H1 (cell line): ENCODE measurements around the gene NHERF2. TPM values are rescaled to one million over a fixed set of nuclear protein-coding genes. Genes with fewer than 3 reads are reported as not detected.

Experiments
- CTCF ChIA-PET: fragments of 300-600 bp; sonication (Branson Sonifier 250); formaldehyde crosslinking; loops from one replicate; lab custom pipeline; 2021; ENCODE audit not compliant: partially characterized antibody; lab: Charles Lee
- POLR2A ChIA-PET: fragments of 300-600 bp; sonication (Branson Sonifier 250); formaldehyde crosslinking; loops from one replicate; lab custom pipeline; 2021; ENCODE audit warnings: inconsistent platforms; ENCODE audit not compliant: partially characterized antibody; lab: Charles Lee
- DNase-seq, 2 experiments: peaks; one replicate each; pipeline versions ENCODE4 v3.0.0 to v3.0.0-alpha.2; 2010 to 2022; ENCODE audit warnings: low spot score in 2 of 2, low read depth in 1 of 2, mixed read lengths in 1 of 2
- FAIRE-seq: peaks from 2 replicates; lab custom pipeline; 2011; peaks lifted over from hg19 to GRCh38; lab: Jason Lieb, UNC
- H2AFZ ChIP-seq: 2 replicates; pipeline ENCODE4 v1.8.1; 2012; ENCODE audit warnings: low read length, inconsistent platforms
- H2AK5ac ChIP-seq: 2 replicates; pipeline ENCODE4 v1.6.1; 2013; ENCODE audit warnings: low read depth, low read length
- H2BK120ac ChIP-seq: replicated peaks from 2 replicates; pipeline ENCODE3; 2013; ENCODE audit warnings: low read depth, low read length, inconsistent platforms
- H2BK12ac ChIP-seq: 2 replicates; pipeline ENCODE4 v1.6.1; 2013; ENCODE audit warnings: low read depth, low read length
- H2BK15ac ChIP-seq: 2 replicates; pipeline ENCODE4 v1.6.1; 2013; ENCODE audit warnings: low read length
- H2BK20ac ChIP-seq: 2 replicates; pipeline ENCODE4 v1.6.1; 2013; ENCODE audit warnings: low read length
- H2BK5ac ChIP-seq: 2 replicates; pipeline ENCODE4 v1.6.1; 2013; ENCODE audit warnings: low read depth, low read length
- H3K14ac ChIP-seq: 2 replicates; pipeline ENCODE4 v1.6.1; 2013; ENCODE audit warnings: inconsistent platforms; ENCODE audit not compliant: insufficient read length
- H3K18ac ChIP-seq: 2 replicates; pipeline ENCODE4 v1.6.1; 2013; ENCODE audit warnings: low read length; ENCODE audit errors: extremely low read depth
- H3K23ac ChIP-seq: 2 replicates; pipeline ENCODE4 v1.6.1; 2013; ENCODE audit warnings: inconsistent platforms; ENCODE audit not compliant: insufficient read length
- H3K23me2 ChIP-seq: 2 replicates; pipeline ENCODE4 v1.6.1; 2013; ENCODE audit warnings: low read depth, low read length
- H3K27ac ChIP-seq: 2 replicates; pipeline ENCODE4 v1.6.1; 2011; ENCODE audit warnings: low read depth, low read length, inconsistent platforms
- H3K27me3 ChIP-seq, 4 experiments: replicated peaks in 1 of 4; 1 replicate in 1 of 4; 2 replicates in 3 of 4; pipeline versions ENCODE4 v1.6.1 to v1.8.1; 2011 to 2013; ENCODE audit warnings: low read length in 3 of 4, mild to moderate bottlenecking in 3 of 4, inconsistent platforms in 2 of 4, mixed read lengths in 2 of 4, moderate library complexity in 1 of 4; ENCODE audit not compliant: control insufficient read depth in 3 of 4, insufficient read depth in 3 of 4; ENCODE audit errors: extremely low read depth in 1 of 4
- H3K36me3 ChIP-seq, 4 experiments: 2 replicates each; pipeline versions ENCODE4 v1.6.1 to v1.8.1; 2011 to 2013; ENCODE audit warnings: mild to moderate bottlenecking in 4 of 4, low read length in 3 of 4, moderate library complexity in 2 of 4, control low read depth in 1 of 4, inconsistent platforms in 1 of 4; ENCODE audit not compliant: insufficient read depth in 4 of 4, control insufficient read depth in 2 of 4
- H3K4ac ChIP-seq: replicated peaks from 2 replicates; pipeline ENCODE3; 2013; ENCODE audit warnings: low read length, low read depth, mixed read lengths, inconsistent platforms; ENCODE audit not compliant: insufficient read length
- H3K4me1 ChIP-seq, 4 experiments: replicated peaks in 1 of 4; 1 replicate in 1 of 4; 2 replicates in 3 of 4; pipeline versions ENCODE4 v1.6.1 to v1.8.1; 2011 to 2013; ENCODE audit warnings: low read length in 3 of 4, inconsistent platforms in 2 of 4, mixed read lengths in 1 of 4; ENCODE audit not compliant: insufficient read depth in 4 of 4, control insufficient read depth in 3 of 4
- H3K4me2 ChIP-seq, 2 experiments: 2 replicates each; pipeline versions ENCODE4 v1.6.1 to v1.8.1; 2011 to 2013; ENCODE audit warnings: low read depth in 2 of 2, low read length in 2 of 2, control low read depth in 1 of 2, inconsistent platforms in 1 of 2, mild to moderate bottlenecking in 1 of 2; ENCODE audit not compliant: insufficient read depth in 1 of 2
- H3K4me3 ChIP-seq, 4 experiments: fragments of 200-600, 300-600 bp in 1 of 4; sonication (generic), shearing (Covaris generic), sonication (Bioruptor Twin) in 1 of 4; 2 replicates each; pipeline versions ENCODE4 v1.5.1 to v1.8.1; 2011 to 2016; ENCODE audit warnings: low read length in 4 of 4, low read depth in 3 of 4, control low read depth in 2 of 4, inconsistent platforms in 2 of 4, mild to moderate bottlenecking in 2 of 4, mixed read lengths in 1 of 4, moderate library complexity in 1 of 4; ENCODE audit not compliant: insufficient read depth in 2 of 4; ENCODE audit errors: extremely low read depth in 1 of 4
- H3K56ac ChIP-seq: replicated peaks from 2 replicates; pipeline ENCODE3; 2013; ENCODE audit warnings: low read depth, mild to moderate bottlenecking, mixed read lengths, low read length, inconsistent platforms; ENCODE audit not compliant: insufficient read length
- H3K79me1 ChIP-seq: 2 replicates; pipeline ENCODE4 v1.6.1; 2013; ENCODE audit warnings: low read depth, low read length, control low read depth
- H3K79me2 ChIP-seq, 2 experiments: 2 replicates each; pipeline versions ENCODE4 v1.6.1 to v1.8.1; 2012 to 2013; ENCODE audit warnings: low read length in 2 of 2, mild to moderate bottlenecking in 2 of 2, inconsistent platforms in 1 of 2; ENCODE audit not compliant: insufficient read depth in 2 of 2, control insufficient read depth in 1 of 2
- H3K9ac ChIP-seq, 4 experiments: replicated peaks in 1 of 4; 1 replicate in 1 of 4; 2 replicates in 3 of 4; pipeline versions ENCODE4 v1.6.1 to v1.8.1; 2011 to 2013; ENCODE audit warnings: low read depth in 3 of 4, low read length in 3 of 4, control low read depth in 2 of 4, mild to moderate bottlenecking in 2 of 4, moderate library complexity in 2 of 4, inconsistent platforms in 1 of 4; ENCODE audit errors: extremely low read depth in 1 of 4
- H3K9me3 ChIP-seq, 2 experiments: 2 replicates each; pipeline versions ENCODE4 v1.6.1 to v1.8.1; 2012 to 2013; ENCODE audit warnings: mild to moderate bottlenecking in 2 of 2, moderate library complexity in 2 of 2, control low read depth in 1 of 2, inconsistent platforms in 1 of 2, low read depth in 1 of 2, low read length in 1 of 2, mixed read lengths in 1 of 2; ENCODE audit not compliant: insufficient read depth in 2 of 2
- H4K20me1 ChIP-seq, 2 experiments: replicated peaks in 1 of 2; 2 replicates each; pipeline versions ENCODE3 to v1.8.1; 2011 to 2013; ENCODE audit warnings: inconsistent platforms in 2 of 2, low read length in 2 of 2, mild to moderate bottlenecking in 1 of 2; ENCODE audit not compliant: insufficient read depth in 2 of 2, control insufficient read depth in 1 of 2
- H4K5ac ChIP-seq: 2 replicates; pipeline ENCODE4 v1.6.1; 2013; ENCODE audit warnings: low read length, low read depth, mixed read lengths, inconsistent platforms; ENCODE audit not compliant: insufficient read length
- H4K8ac ChIP-seq: 2 replicates; pipeline ENCODE4 v1.8.0; 2013; ENCODE audit warnings: mild to moderate bottlenecking, moderate library complexity, low read length, inconsistent platforms; ENCODE audit not compliant: insufficient read depth; ENCODE audit errors: extremely low read depth
- H4K91ac ChIP-seq: replicated peaks from 2 replicates; pipeline ENCODE3; 2013; ENCODE audit warnings: low read length, mixed read lengths, inconsistent platforms; ENCODE audit not compliant: insufficient read length
- CBX5 ChIP-seq: fragments of 300-800, 300-1000 bp; sonication (generic); IDR thresholded peaks from 2 replicates; pipeline ENCODE4 v1.7.1; 2016; ENCODE audit warnings: antibody characterized with exemption, low read length, low read depth
- CTBP2 ChIP-seq: IDR thresholded peaks from 2 replicates; pipeline ENCODE4 v1.7.0; 2011; ENCODE audit warnings: borderline replicate concordance, mild to moderate bottlenecking, moderate library complexity, mixed read lengths, low read length; ENCODE audit not compliant: insufficient read depth, insufficient read length
- EZH2 ChIP-seq: fragments of 200-600 bp; sonication (generic); IDR thresholded peaks from 2 replicates; pipeline ENCODE4 v1.7.1; 2012; ENCODE audit warnings: low read depth, mild to moderate bottlenecking, moderate library complexity, low read length, inconsistent platforms; ENCODE audit not compliant: severe bottlenecking
- RAD21 ChIP-seq, 2 experiments: IDR thresholded peaks in 1 of 2; conservative IDR thresholded peaks in 1 of 2; 2 replicates each; pipeline ENCODE4 v1.6.1; 2011; ENCODE audit warnings: low read depth in 2 of 2, low read length in 2 of 2, improper control_type of control experiment in 1 of 2, inconsistent platforms in 1 of 2, mild to moderate bottlenecking in 1 of 2, moderate library complexity in 1 of 2
- WGBS, 2 experiments: shearing (Covaris generic) in 1 of 2; methylation state at CpG; one replicate each; pipeline versions ENCODE4 v1.1.6 to v1.1.7; 2013 to 2015; ENCODE audit warnings: low lambda C conversion rate in 2 of 2, mixed read lengths in 2 of 2, inconsistent platforms in 1 of 2, low coverage in 1 of 2, missing lambda C conversion rate in 1 of 2; ENCODE audit not compliant: insufficient replicate concordance in 2 of 2, insufficient coverage in 1 of 2, insufficient read length in 1 of 2; ENCODE audit errors: extremely low coverage in 1 of 2, missing lambda C conversion rate in 1 of 2; 5-methylcytosine and 5-hydroxymethylcytosine counted together
- polyA plus RNA-seq, 7 experiments: library from polyadenylated mRNA; depleted of rRNA in 3 of 7; stranded (reverse) in 5 of 7; unstranded in 2 of 7; fragments of >200 nt in 5 of 7; fragments of 200-250 nt in 2 of 7; gene quantifications; 1 replicate in 5 of 7; 2 replicates in 1 of 7; 4 replicates in 1 of 7; pipeline versions ENCODE4 v1.2.1 to v1.2.3, GENCODE V29; 2011 to 2013; ENCODE audit warnings: missing spikeins in 2 of 7, mixed read lengths in 2 of 7
- total RNA-seq: library from RNA; stranded (reverse); fragmentation: NEBNext Ultra II Directional; extraction: Animal tissue kit (Norgen Biotek cat#: 25700); gene quantifications from 2 replicates; pipeline ENCODE4 v1.2.1, GENCODE V29; 2021
- TF ChIP-seq, protein P1 (sequence below), 3 experiments: IDR thresholded peaks; 1 replicate in 2 of 3; 2 replicates in 1 of 3; pipeline versions ENCODE4 v1.5.1 to v1.6.1; 2011; ENCODE audit warnings: low read length in 3 of 3, mild to moderate bottlenecking in 3 of 3, inconsistent platforms in 2 of 3, low read depth in 1 of 3, moderate library complexity in 1 of 3; ENCODE audit not compliant: insufficient read depth in 1 of 3; ENCODE audit errors: control extremely low read depth in 1 of 3

The NHERF2 gene
- total and polyA plus RNA-seq, 2 of the 8 experiments (the other 6 are each of a cell fraction or from before 2014, with no cell fraction given) = 13.9 to 19.3 TPM

DNA sequence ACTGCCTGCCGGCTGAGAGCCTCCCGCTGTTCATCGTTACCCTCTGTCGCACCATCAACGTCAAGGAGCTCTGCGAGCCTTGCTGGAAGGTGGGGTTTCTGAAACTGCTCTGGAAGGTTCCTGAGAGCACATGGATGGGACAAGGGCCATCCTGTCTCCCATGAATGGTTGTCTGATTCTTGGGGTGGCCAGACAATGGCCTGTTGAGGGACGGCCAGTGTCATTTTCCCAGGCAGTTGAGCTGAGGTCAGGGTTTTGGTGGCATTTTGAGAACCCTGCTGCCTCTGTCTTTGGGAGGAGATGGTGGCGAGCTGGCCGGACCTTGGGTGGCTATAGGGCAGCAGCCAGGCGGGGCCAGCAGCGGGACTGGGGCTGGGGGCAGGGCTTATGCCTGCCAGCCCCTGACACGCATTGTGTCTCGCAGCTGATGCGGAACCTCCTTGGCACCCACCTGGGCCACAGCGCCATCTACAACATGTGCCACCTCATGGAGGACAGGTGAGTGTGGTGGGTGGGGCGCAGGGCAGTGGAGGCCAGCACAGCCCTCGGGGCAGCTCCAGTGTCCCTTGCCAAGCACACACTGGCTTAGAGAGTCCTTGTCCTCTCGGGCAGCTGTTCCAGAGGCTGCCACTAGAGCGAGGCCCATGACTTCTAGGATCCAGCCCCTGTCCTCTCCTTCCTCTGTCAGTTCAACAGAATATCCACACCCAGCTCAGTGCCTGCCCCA is 30.1 kb downstream of the NHERF2 start:
- H3K79me1 ChIP-seq = no peaks in the 10 kb centered on the region
- H2BK15ac ChIP-seq = no peak overlapping the region
- H2BK20ac ChIP-seq = no peak overlapping the region
- H3K9me3 ChIP-seq = no peaks in the 10 kb centered on the region
- H3K4me3 ChIP-seq = no peak overlapping the region
- no peak overlapping the region for H3K56ac ChIP-seq
- H3K79me2 ChIP-seq = no peaks in the 10 kb centered on the region
- no peak overlapping the region for H2BK12ac ChIP-seq
- H3K4me2 ChIP-seq = no peak overlapping the region
- no peak overlapping the region for H2AK5ac ChIP-seq
- no peak overlapping the region for H3K14ac ChIP-seq
- no peaks in the 10 kb centered on the region for H3K23me2 ChIP-seq
- H4K5ac ChIP-seq = no peak overlapping the region
- H3K27ac ChIP-seq = no peak overlapping the region; the same call in 1 of the 2 replicates
- H2AFZ ChIP-seq = no peak overlapping the region
- H4K8ac ChIP-seq = no peak overlapping the region
- H3K27me3 ChIP-seq = no peaks in the 10 kb centered on the region
- no peak overlapping the region for H3K23ac ChIP-seq
- H2BK120ac ChIP-seq = no peak overlapping the region
- POLR2A ChIA-PET = interaction anchor here (1.0 to 2.3 kb wide), 6 partner anchors 9 to 99 kb away, joined by 3 to 12 read pairs (median 4); partner anchors contain the start of genes NTHL1, TRAF7 and TSC2
- H3K4ac ChIP-seq = no peak overlapping the region
- no peaks in the 10 kb centered on the region for H3K4me1 ChIP-seq
- peaks cover 0 to 5% (median 4%) of the 10 kb centered on the region in 4 experiments; a peak in 3 of 8 replicates for H3K36me3 ChIP-seq
- 89% methylated on average over 17 of the region's 19 CpGs; no CpG with 5 or more reads in 1 of the 2 experiments for WGBS, 2 experiments
- TF ChIP-seq CBX5 = no peak
- no peak for TF ChIP-seq CTBP2
- TF ChIP-seq EZH2 = no peak
- TF ChIP-seq RAD21 (IDR thresholded peaks at IDR 0.05 in 1 of 2, conservative IDR thresholded peaks at IDR 0.05 in 1 of 2; ENCODE audit: low read depth in 2 of 2, low read length in 2 of 2) = peak; percentile 15 to 17; a peak in 2 of 4 replicates
- TF ChIP-seq, protein P1, sequence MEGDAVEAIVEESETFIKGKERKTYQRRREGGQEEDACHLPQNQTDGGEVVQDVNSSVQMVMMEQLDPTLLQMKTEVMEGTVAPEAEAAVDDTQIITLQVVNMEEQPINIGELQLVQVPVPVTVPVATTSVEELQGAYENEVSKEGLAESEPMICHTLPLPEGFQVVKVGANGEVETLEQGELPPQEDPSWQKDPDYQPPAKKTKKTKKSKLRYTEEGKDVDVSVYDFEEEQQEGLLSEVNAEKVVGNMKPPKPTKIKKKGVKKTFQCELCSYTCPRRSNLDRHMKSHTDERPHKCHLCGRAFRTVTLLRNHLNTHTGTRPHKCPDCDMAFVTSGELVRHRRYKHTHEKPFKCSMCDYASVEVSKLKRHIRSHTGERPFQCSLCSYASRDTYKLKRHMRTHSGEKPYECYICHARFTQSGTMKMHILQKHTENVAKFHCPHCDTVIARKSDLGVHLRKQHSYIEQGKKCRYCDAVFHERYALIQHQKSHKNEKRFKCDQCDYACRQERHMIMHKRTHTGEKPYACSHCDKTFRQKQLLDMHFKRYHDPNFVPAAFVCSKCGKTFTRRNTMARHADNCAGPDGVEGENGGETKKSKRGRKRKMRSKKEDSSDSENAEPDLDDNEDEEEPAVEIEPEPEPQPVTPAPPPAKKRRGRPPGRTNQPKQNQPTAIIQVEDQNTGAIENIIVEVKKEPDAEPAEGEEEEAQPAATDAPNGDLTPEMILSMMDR (IDR thresholded peaks at IDR 0.05; ENCODE audit: control extremely low read depth in 1 of 3, insufficient read depth in 1 of 3, low read depth in 1 of 3, low read length in 3 of 3) = peak in 2 of 3 experiments; percentile 43 to 53; a peak in 3 of 4 replicates
- TF ChIP-seq, all 59 proteins: peak for 2
- Histone ChIP-seq H3K18ac (no peak overlapping the region), H4K20me1 (peaks cover 2 to 11% of the 10 kb centered on the region in 2 experiments), H3K9ac (no peak overlapping the region), H4K91ac (no peak overlapping the region), H2BK5ac (no peak overlapping the region)
- FAIRE-seq (no peak), DNase-seq (no peak)
- CTCF ChIA-PET = interaction anchor here (0.7 to 2.6 kb wide), 25 partner anchors 9 to 96 kb away, joined by 3 to 22 read pairs (median 5); partner anchors contain the start of genes NPW, NTHL1 and TSC2
